Measurements from ENCODE around the gene HSD3B7. TPM values are rescaled to one million over a fixed set of nuclear protein-coding genes. Genes with fewer than 3 reads are reported as not detected.

Gene HSD3B7
- total RNA-seq, 4 donors from 2014 or later, result 7.0 to 31.8 (median 29.6) TPM

DNA sequence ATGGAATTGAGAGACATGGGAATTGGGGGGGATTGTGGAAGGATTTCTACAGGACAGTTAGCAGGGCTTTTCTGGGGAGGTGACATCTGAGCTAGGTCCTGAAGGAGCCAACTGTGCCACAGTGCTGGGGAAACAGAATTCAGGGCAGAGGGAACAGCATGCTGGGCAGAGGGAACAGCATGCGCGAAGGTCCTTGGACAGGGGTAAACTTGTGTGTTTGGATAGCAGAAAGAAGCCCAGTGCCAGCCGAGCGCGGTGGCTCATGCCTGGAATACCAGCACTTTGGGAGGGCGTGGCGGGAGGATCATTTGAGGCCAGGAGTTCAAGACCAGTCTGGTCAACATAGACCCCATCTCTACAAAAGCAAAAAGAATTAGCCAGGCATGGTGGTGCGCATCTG lies 21.6 kb downstream of the HSD3B7 start:
- DNase-seq, result no peak
- no peaks in the 10 kb centered on the region for H3K9me3 ChIP-seq
- no peak overlapping the region for H3K4me3 ChIP-seq
- WGBS, 2 donors (ENCODE audit: low coverage in 1 of 2), result 85 to 91% methylated on average over 4 to 8 of the region's 8 CpGs
- peaks cover 56% of the 10 kb centered on the region for H3K27me3 ChIP-seq
- intact Hi-C loops (cut with DNase I; ENCODE audit: low total_unique reads), result no loop called here
- H3K4me1 ChIP-seq, result peaks cover 0 to 4% (median 0%) of the 10 kb centered on the region in 4 donors
- TF ChIP-seq POLR2A (IDR thresholded peaks at IDR 0.05) (no peak), EP300 (IDR thresholded peaks at IDR 0.05; ENCODE audit: low read depth) (no peak), POLR2AphosphoS5 (IDR thresholded peaks at IDR 0.05) (no peak)
- TF ChIP-seq, protein P1, sequence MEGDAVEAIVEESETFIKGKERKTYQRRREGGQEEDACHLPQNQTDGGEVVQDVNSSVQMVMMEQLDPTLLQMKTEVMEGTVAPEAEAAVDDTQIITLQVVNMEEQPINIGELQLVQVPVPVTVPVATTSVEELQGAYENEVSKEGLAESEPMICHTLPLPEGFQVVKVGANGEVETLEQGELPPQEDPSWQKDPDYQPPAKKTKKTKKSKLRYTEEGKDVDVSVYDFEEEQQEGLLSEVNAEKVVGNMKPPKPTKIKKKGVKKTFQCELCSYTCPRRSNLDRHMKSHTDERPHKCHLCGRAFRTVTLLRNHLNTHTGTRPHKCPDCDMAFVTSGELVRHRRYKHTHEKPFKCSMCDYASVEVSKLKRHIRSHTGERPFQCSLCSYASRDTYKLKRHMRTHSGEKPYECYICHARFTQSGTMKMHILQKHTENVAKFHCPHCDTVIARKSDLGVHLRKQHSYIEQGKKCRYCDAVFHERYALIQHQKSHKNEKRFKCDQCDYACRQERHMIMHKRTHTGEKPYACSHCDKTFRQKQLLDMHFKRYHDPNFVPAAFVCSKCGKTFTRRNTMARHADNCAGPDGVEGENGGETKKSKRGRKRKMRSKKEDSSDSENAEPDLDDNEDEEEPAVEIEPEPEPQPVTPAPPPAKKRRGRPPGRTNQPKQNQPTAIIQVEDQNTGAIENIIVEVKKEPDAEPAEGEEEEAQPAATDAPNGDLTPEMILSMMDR (IDR thresholded peaks at IDR 0.05), result no peak
- no peak overlapping the region for H3K27ac ChIP-seq
- in situ Hi-C loops (cut with MboI; ENCODE audit: low pct_ligation_motif_present in 1 of 4, low pct_unique_long_range_greater_than_20kb in 1 of 4, low sequenced_read_pairs in 3 of 4), result no loop called here
- H3K36me3 ChIP-seq, result no peaks in the 10 kb centered on the region

DNA sequence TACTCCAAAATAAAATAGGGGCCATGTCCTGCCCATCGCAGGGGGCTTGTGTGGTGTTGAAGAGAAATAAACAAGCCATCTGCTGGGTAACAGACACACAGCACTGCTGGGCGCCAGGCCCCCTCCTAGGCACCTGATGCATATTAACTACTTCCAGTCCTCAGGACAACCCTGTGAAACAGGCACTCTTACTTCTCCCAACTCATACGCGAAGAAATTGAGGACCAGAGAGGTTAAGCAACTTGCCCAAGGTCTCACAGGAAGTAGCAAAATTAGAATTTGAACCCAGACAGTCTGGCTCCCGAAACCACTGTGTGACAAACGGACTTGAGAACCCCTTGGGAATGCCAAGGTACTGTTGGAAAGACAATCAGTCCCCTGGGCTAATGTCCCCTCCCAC lies 22.7 kb downstream of the HSD3B7 start:
- no peak for DNase-seq
- in situ Hi-C loops (cut with MboI; ENCODE audit: low pct_ligation_motif_present in 1 of 4, low pct_unique_long_range_greater_than_20kb in 1 of 4, low sequenced_read_pairs in 3 of 4), result no loop called here

DNA sequence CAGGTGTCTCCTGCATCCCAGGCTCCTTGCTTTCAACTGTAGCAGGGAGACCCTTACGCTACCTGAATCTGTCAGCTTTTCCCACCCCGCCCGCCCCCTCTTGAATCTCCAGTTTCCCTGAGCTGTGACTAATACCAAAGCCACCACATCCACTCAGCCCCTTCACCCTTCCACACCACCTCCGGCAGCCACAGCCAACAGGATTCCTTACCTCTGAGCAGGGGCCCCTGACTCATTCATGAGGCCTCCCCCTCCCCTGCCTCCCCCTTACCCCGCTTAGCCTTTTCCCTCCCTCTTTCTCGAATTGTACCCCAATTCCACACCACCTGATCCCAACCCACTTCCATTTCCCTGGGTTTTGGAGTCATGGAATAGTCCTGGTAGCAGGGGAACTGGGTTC lies 23.1 kb downstream of the HSD3B7 start:
- no peaks in the 10 kb centered on the region for H3K9me3 ChIP-seq
- 46 to 68% methylated on average over 4 to 6 of the region's 6 CpGs for WGBS, 2 donors (ENCODE audit: low coverage in 1 of 2)
- intact Hi-C loops (cut with DNase I; ENCODE audit: low total_unique reads) (no loop called here), in situ Hi-C loops (cut with MboI; ENCODE audit: low pct_ligation_motif_present in 1 of 4, low pct_unique_long_range_greater_than_20kb in 1 of 4, low sequenced_read_pairs in 3 of 4) (no loop called here)
- DNase-seq, result no peak
- no peak overlapping the region for H3K4me3 ChIP-seq
- peaks cover 66% of the 10 kb centered on the region for H3K27me3 ChIP-seq
- TF ChIP-seq, protein P1 (IDR thresholded peaks at IDR 0.05), result no peak
- TF ChIP-seq POLR2A (IDR thresholded peaks at IDR 0.05) (no peak), EP300 (IDR thresholded peaks at IDR 0.05; ENCODE audit: low read depth) (no peak), POLR2AphosphoS5 (IDR thresholded peaks at IDR 0.05) (no peak)
- H3K4me1 ChIP-seq, result peaks cover 0 to 4% (median 0%) of the 10 kb centered on the region in 4 donors
- no peak overlapping the region for H3K27ac ChIP-seq
- H3K36me3 ChIP-seq, result no peaks in the 10 kb centered on the region

More for the DNA sequence above, 22.7 kb downstream of the HSD3B7 start:
- intact Hi-C loops (cut with DNase I; ENCODE audit: low total_unique reads), result no loop called here
- no peak overlapping the region for H3K4me3 ChIP-seq
- H3K9me3 ChIP-seq, result no peaks in the 10 kb centered on the region
- 61 to 80% methylated on average over 1 to 6 of the region's 6 CpGs for WGBS, 2 donors (ENCODE audit: low coverage in 1 of 2)
- H3K27me3 ChIP-seq, result peaks cover 63% of the 10 kb centered on the region
- no peaks in the 10 kb centered on the region for H3K36me3 ChIP-seq
- TF ChIP-seq, protein P1 (IDR thresholded peaks at IDR 0.05), result no peak
- TF ChIP-seq POLR2A (IDR thresholded peaks at IDR 0.05), result no peak
- no peak for TF ChIP-seq EP300 (IDR thresholded peaks at IDR 0.05; ENCODE audit: low read depth)
- no peak for TF ChIP-seq POLR2AphosphoS5 (IDR thresholded peaks at IDR 0.05)
- H3K4me1 ChIP-seq, result peaks cover 0 to 4% (median 0%) of the 10 kb centered on the region in 4 donors
- no peak overlapping the region for H3K27ac ChIP-seq

DNA sequence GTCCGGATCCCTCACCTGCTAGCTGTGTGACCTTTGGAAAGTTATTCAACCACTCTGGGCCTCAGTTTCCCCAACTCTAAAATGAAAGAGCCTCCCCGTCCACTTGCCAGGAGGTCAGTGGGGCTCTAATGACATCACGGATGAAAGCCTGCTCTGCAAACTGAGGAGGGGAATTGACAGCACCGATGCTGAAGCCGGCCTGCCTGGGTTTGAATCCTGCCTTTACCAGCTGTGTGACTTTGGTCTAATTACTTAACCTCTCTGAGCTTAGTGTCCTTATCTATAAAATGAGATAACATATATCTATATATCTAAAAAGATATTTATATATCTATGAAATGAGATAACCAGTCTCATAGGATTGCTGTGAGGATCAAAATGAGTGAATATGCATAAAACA lies 23.5 kb downstream of the HSD3B7 start:
- DNase-seq, result no peak
- intact Hi-C loops (cut with DNase I; ENCODE audit: low total_unique reads) (no loop called here), in situ Hi-C loops (cut with MboI; ENCODE audit: low pct_ligation_motif_present in 1 of 4, low pct_unique_long_range_greater_than_20kb in 1 of 4, low sequenced_read_pairs in 3 of 4) (no loop called here)
- H3K27me3 ChIP-seq, result peaks cover 68% of the 10 kb centered on the region
- WGBS, 2 donors (ENCODE audit: low coverage in 1 of 2), result 80 to 81% methylated on average over 2 to 5 of the region's 5 CpGs
- no peak overlapping the region for H3K4me3 ChIP-seq
- TF ChIP-seq POLR2AphosphoS5 (IDR thresholded peaks at IDR 0.05), result no peak
- TF ChIP-seq EP300 (IDR thresholded peaks at IDR 0.05; ENCODE audit: low read depth), result no peak
- TF ChIP-seq POLR2A (IDR thresholded peaks at IDR 0.05), result no peak
- TF ChIP-seq, protein P1 (IDR thresholded peaks at IDR 0.05), result no peak
- H3K36me3 ChIP-seq, result no peaks in the 10 kb centered on the region
- peaks cover 0 to 4% (median 0%) of the 10 kb centered on the region in 4 donors for H3K4me1 ChIP-seq
- H3K9me3 ChIP-seq, result no peaks in the 10 kb centered on the region
- no peak overlapping the region for H3K27ac ChIP-seq
